Tongue (tissue), 2 donors: ENCODE results near the gene C3orf18. TPM values are rescaled to one million over a fixed set of nuclear protein-coding genes. Genes with fewer than 3 reads are reported as not detected.
A peak's percentile ranks its signal among the peaks of the same experiment; 100 is the strongest.

Experiments
- DNase-seq: peaks from one replicate; pipeline ENCODE4 v3.0.0-alpha.2; 2015
- total RNA-seq: library from RNA; depleted of rRNA; stranded (reverse); fragments of >200 nt; gene quantifications from one replicate; pipeline ENCODE4 v1.2.3, GENCODE V29; 2014

Gene C3orf18
- total RNA-seq, 1 donor from 2014 or later = 25.1 TPM

DNA sequence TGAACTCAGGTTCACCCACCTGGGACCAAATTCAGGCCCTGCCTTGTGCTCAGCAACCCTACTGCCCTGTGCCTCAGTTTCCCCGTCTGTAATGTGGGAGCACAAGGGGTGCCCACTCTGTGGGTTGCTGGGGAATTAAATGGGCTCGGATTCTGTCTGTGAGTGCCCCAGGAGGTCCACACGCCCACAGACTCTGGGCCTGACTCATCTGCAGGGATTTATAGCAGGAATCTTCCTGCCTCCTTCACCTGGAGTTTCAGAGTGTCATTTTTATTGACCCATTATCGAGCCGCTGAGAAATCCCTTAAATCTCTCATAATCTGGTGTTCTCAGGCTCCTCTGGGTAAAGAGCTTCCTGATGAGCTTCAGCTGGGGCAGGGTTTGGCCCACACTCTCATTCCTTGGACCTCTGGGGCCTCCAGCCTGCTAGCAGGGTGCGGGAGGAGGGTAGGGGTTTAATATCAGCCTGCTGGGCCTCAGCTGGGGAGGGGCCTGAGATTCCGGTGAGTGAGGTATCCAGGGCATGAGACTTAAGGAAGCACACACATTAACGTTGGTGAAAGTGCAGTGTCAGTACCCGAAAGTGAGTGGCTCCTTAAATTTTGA, 16.4 kb downstream of the C3orf18 start:
- DNase-seq = no peak

- peak; percentile 85 for DNase-seq
Observed at GRCh38 chr3:50550079-50550736, 17.3 kb downstream of the C3orf18 start.

DNA sequence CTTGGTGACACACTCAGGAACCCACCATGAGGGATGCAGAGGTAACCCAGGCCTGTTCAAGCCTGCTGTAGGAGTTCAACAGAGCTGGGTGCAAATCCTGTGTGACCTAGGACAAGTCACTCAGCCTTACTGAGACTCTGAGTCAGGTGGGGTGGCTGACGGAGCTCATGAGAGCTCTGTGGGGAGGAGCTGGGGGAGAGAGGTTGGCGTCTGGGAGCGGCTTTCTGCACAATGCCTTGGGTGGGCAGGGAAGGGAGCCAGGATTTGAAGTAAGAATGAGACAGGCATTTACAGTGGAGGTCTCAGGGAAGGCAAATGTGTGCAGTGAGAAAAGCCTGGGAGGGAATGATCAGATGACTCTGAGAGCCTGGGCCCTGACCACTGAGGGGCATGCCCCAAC, 18.3 kb downstream of the C3orf18 start:
- no peak for DNase-seq

- no peak for DNase-seq
Observed at GRCh38 chr3:50545781-50546180, 21.8 kb downstream of the C3orf18 start.

DNA sequence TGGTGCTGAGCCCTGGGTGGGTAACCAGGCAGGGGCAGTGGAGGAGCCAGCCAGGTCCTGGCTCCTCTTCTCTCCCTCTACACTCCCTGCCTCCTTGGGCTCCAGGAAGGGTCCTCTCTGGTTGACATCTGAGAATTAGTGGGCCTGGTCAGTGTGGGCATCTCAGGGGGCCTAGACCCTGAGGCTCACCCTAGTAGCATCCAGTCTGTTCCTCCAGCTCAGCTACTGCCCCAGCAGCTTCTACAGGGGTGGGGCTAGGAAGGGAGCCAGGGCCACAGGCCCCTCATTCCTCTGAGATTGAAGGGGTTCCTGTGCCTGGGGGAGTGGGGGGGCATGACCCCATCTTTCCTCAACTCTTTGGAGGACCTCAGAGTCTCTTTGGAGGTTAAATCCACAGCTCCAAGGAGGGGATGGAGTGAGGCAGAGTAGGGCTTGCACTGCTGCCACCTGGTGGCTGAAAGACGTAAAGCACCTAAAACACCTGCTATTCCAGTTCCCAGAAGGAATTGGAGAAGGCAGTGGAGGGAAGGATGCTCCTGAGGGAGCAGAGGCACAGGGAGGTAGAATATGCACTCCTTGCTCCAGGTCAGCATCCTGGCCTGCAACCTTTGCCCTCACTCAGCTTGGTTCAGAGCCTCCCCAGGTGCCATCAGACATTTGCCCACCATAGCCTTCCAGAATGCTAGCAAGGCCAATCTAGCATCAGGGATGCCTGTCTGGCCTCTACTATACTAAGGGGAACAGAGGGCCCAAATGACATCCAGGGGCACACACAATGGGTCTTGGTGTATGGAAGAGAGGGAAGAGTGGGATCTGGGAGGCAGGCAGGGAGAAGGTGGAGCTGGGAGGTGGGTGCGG, 25.1 kb downstream of the C3orf18 start:
- peak; percentile 91 for DNase-seq

- DNase-seq = no peak
Observed at GRCh38 chr3:50539356-50540286, 27.9 kb downstream of the C3orf18 start.

DNA sequence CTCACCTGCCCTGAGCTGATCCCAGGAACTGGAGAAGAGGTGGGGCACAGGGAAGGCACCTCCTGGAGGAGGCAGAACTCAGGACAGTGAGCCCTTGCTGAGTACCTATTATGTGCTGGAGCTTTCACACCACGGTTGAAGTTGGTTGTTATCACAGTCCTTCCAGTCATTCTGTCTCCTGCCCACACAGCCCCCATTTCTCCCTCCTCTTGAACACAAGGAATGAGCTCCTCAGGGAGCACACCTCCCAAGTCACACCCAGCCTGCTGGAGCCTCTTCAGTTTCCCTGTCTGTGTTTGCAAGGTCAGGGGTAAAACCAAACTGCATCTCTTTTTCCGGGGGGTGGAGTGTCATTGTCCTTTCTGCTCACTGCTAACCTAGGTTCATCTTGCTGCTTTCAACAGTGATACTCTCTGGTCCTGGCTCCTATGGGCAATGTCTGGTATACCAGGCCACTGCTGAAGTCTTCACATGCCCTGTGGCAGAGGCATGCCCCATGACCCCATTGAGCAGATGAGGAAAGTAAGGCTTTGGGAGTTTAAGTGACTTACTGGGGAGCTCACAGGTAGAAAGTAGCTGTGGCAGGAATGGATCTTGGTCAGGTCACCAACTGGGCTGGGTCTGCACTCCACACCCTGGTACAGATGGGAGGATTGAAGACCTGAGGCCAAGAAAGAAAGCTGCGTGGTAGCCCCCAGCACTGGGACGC, 30.0 kb downstream of the C3orf18 start:
- DNase-seq = no peak

DNA sequence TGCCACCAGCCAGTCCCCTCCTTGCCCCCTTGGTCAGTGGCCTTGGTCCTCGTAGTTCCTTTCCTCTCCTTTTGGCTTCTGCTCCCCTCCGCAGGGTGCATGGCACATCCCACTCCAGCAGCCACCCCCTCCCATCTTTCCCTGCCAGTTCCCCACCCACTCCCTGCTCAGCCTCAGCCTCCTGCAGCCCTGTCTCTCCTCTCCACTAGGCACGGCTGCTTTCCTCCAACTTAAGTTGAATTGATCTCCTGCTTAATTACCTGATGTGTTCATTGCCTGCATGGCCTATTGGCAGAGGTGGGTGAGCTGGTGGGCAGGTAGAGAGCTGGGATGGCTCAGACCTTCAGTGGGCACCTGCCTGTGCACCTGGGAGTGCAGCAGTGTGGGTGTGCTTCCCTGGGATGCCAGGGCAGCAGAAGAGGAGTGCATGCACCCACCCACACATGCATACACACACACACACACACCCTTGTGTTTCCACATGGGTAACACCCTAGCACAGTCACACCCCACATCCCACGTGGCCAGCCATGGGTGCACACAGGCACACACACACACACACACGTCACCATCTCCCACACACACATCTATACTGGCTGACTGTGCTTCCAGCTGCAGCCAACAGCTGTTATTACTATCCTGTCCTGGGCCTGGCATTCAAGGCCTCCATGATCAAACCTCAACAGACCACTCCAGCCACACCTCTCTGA, 30.9 kb downstream of the C3orf18 start:
- DNase-seq = no peak

DNA sequence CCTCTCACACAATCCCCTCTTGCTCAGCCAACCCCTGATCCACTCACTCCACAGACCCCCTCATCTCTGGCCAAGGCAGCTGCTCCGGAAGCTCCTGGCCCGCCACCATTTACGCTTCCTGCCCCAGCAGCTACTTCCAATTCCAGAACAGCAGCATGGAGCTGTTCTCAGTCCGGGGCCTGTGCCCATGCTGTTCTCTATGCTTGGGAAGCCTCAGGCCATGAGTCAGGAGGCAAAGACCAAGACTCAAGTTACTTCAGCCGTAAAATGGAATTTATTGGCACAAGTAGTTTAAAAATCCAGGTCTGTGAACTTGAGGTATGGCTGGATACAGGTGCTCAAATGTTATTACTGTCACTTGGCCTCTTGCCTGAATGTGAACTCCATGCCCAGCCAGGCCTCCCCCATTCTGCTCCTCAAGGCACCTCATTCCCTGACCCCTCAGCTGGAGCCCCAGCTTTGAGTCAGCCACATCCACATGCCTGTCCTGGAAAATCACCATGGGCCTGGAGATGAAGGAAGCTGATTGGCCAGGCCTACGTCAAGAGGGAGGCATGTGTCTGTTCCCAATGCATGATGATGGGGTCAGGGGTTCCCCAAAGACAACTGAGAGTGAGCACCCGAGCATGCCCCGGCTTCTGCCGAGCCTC, 32.7 kb downstream of the C3orf18 start:
- DNase-seq = peak; percentile 49

GRCh38 chr3:50533807-50534461, 33.6 kb downstream of the C3orf18 start:
- no peak for DNase-seq

DNA sequence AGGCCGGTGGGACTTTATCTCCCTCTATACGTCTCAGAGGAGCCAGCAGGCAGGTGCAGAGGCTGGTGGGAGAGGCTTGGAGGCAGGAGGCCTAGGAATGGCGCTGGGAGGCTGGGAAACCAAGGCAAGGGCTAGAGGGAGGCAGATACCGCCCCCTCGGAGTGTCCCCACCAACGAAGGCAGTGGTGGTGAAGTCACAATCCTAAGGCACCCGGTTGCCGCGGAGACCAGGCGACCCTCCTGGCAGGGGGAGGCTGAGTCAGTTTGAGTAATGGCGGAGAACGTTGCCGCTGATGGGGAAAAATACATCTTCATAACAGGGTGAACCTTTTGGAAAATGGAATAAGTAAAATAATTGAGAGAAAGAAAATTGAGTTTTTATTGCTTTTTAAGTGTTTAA, 34.2 kb downstream of the C3orf18 start:
- DNase-seq = no peak

DNA sequence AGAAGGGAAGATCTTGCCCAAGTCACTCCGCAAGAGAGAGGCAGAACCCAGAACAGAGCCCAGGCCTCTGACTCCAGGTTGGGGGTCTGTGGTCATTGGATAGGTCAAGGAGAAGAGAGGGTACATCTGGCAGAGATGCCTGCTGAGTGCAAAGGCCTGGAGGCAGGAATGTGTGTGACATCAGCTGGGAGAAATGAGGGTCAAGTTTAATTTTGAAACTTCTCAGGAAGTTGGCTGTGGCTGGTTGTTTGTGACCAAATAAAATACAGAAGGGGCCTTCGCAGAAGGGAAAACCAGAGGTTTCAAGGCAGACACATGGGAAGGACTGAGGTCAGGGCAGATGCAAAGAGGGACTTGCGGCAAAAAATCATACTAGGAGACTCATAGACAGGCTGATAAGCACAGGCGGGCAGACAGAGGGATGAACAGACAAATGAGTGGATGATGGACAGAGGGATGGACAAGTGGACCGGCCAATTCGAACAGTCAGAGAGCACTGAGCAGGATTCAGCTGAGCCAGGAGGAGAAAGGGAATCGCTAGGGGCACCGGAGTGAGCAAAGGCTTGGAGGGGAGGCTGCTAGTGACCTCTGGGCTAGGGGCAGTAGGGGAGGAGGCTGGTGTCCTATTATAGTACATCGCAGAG, 35.4 kb downstream of the C3orf18 start:
- no peak for DNase-seq

GRCh38 chr3:50531201-50531600, 36.3 kb downstream of the C3orf18 start:
- no peak for DNase-seq

DNA sequence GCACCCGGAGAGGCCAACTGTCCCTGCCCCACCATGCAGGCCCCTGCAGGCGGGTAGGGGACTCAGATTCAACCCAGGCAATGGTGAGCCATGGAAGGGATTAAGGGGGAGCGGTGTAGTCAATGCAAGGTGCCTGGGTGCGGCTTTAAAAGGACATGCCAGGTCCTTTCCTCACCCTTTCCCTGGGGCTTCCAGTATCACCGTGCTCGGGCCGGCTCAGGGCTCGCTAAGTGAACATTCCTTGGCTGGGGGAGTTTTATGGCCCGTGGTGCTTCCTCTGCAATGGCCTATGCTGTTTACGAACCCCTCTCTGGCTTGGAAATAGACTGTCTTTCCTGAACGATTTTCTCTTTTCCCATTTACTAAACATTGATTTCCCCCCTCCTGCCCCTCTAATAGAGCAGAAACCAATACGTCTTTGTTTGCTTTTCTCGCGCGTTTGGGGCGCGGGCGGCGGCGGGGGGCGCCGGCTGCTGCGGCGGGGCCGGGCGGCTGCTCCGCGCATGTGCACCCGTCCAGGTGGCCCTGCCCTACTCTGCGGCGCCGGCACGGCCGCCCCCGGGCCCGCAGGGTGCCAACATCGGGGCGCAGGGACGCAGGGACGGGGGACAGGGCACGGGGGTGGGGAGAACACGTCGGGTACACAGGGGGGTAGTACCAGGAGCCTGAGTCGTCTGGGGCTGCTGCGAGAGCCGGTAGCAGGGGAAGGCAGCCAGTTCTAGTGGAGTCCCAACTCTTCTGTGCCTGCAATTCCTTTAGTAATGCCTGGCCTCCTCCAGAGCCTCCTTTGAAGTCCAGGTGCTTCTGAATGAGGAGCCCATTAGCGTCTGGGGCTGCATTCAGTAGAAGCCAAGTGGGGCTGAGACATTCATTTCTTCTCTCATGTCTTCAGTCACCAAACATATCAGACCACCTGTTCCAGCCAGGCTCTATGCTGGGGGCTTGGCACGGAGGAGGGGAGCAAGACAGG, 37.3 kb downstream of the C3orf18 start:
- no peak for DNase-seq

GRCh38 chr3:50525987-50526386, 41.6 kb downstream of the C3orf18 start:
- DNase-seq = peak; percentile 74

GRCh38 chr3:50525191-50525910, 42.2 kb downstream of the C3orf18 start:
- DNase-seq = no peak

DNA sequence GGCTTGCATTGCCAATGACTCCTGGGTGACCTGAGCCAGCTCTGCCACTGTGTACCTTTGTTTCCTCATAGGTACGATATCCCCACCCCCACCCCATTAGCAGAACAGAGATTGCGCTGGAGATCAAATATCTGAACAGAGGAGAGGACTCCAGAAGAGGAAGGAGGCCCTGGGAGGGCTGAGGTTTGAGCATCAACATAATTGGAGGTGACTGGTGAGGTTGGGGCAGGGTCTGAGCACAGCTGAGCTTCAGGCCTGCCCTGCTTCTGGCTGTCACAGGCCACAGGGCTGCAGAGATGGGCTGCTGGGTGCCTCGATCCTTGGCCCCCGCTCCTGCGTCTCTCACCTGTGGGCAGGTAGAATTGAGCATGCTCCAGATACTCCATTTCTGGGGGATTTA, 42.8 kb downstream of the C3orf18 start:
- no peak for DNase-seq
